ENCODE results near the gene DCBLD2.

The DCBLD2 gene

GRCh38 chr3:98788651-98789050 is 112.8 kb downstream of the DCBLD2 start:
- no peak for DNase-seq

DNA sequence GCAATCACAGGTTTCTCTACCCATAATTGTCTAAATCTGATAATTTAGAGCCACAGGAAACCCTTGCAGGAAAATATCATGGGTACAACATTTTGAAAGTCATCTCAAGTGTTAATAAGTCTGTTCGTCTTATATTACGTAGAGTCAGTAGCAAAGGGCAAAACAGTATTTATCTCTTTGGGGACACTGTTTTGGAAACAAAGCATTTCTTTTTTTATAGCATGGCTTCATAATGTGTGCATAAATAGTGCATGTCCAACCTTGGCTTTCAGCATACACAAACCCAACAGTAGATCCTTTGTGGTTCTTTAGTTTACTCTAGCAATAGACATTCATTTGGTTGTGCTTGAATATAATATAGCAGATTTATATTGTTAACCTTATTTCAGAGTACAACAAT is 114.3 kb downstream of the DCBLD2 start:
- DNase-seq, result no peak

DNA sequence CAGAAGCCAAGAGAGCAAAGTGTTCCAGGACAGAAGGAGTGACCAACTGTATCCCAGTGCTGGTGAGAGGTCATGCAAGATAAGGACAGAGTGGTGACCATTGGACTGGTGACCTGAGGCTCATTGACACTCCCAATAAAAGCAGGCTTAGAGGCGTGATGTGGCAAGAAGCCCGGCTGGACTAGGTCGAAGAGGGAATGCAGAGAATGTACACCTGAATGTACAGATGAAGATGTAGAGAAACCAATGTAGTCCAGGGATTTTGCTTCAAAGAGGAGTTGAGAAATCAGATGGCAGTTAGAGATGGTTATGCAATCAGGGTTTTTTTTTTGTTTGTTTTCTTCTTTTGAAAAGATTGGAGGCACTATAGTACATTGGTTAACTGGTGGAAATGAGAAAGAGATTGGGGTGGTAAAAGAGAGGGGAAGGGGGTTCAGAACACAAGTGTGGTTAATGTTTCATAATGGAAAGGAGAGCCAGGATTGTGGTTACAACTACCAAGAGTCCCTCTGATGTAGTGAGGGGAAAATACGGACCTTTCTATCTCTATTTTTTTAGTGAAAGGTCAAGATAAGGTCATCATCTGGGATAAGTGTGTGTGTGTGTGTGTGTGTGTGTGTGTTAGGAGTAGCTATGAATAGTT is 115.0 kb downstream of the DCBLD2 start:
- no peak for DNase-seq

GRCh38 chr3:98784666-98785600 is 116.6 kb downstream of the DCBLD2 start:
- no peak for DNase-seq

GRCh38 chr3:98784042-98784441 is 117.5 kb downstream of the DCBLD2 start:
- no peak for DNase-seq

GRCh38 chr3:98782824-98783500 is 118.5 kb downstream of the DCBLD2 start:
- DNase-seq, result no peak

DNA sequence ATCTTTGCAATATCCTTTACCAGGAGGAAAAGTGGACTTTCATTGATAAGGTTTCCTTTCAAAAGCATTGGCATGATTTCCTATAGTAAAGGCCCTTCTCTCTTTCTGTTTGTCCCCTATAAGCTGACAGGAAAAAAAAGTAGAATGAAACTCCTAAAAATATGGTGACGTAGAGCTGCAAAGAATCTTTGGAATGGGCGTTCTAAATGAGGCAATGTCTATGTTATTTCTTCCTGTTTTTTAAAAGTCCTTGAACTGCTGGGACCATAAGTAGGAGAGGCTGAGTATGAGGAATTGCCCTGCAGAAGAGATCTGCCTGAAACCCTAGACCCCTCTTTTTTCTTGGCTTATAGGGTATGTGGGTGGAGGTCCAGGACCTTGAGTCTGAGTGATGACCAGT is 121.2 kb downstream of the DCBLD2 start:
- no peak for DNase-seq

DNA sequence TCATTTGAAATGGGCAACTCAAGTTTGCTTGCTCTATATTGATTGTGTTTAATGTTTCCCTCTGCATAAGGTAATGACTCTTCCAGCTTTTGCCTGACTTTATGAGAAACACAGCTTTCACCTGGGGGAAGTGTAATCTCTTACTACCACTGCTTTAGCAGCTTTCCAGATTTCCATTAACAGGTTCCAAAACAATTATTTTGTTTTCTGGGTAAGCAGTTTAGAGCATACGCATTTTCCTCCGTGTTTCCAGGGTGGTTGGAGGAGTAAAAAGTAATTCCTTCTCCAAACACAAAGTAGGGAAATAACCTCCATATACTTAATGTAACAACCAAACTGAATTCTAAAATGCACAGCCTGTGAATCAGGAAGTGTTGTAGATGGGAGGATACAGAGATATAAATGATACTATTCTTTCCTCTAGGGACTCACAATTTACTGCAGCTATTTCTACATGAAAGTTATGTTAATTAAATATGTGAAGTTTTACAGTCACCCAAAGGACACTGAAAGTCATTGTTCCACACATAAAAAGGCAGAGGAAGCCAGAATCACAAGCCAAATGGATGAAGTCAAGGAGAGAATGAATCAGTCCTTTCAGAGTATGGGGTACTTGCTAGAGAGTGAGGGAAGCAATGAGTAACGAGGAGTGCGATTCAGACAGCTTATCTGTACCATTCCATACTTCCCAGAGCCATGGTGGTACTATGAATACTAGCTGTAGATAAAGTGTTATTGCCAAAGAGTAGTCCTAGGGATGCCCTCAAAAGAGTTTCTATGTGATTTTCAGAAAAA is 121.8 kb downstream of the DCBLD2 start:
- no peak for DNase-seq

DNA sequence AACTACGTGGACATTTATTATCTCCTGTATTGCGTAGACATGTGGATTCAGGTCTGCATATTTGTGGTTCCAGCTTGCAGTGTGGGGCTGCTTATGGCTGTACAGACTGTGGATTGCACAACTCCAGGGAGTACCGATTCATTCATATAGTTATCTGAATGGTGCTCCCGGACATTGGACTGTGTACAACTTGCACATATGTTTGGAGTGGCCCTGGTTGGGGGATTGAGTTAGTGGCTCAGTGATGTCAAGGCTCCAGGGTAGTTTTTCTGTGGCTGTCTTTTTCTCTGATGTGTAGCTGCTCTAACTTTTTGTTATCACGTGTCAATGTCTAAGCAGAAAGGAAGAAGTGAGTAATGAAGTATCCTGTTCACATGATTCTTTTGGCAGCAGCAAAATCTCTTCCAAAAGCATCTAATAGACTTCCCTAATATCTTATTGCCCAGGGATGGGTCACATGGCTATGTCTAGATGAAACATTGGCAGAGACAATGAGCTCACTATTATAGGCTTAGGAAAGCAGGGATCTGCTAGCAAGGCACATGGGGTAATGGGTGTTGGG is 122.6 kb downstream of the DCBLD2 start:
- no peak for DNase-seq

DNA sequence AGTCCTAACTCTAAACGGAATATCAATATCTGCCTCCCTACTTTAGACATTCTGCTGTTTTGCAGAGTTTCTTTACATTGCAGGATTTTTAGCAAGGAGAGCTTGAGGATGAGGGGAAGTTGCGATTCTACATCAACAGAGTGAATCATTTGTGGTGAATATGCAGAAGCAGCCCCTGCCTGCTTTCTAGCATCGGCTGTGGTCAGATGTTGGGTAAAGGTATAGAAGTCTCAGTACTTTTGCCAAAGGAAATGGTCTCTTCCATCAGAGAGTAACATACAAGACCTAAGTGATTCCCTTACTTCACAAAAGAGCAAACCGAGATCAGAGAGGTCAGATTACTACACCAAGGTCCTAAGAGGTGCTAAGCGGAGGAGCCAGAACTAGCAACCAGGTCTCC is 123.1 kb downstream of the DCBLD2 start:
- DNase-seq, result no peak

DNA sequence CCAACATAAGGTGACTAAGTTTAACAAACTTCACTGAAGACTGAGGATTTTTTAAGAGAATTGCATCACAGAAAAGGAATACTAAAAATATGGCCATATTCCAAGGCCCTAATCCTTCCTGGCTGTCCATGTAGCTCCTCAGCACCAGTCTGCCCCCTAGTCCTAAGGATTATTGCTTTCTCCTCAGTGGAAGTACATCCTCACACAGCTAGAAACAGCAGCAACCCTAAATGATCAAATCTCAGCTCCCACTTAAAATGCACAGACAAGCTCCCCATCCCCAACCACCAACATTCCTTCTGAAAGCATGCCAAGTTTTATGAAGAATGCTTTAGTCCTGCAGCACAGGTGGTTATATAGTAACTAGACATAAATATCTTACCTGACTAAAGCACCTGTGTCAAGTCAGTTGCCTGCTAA is 123.7 kb downstream of the DCBLD2 start:
- no peak for DNase-seq

DNA sequence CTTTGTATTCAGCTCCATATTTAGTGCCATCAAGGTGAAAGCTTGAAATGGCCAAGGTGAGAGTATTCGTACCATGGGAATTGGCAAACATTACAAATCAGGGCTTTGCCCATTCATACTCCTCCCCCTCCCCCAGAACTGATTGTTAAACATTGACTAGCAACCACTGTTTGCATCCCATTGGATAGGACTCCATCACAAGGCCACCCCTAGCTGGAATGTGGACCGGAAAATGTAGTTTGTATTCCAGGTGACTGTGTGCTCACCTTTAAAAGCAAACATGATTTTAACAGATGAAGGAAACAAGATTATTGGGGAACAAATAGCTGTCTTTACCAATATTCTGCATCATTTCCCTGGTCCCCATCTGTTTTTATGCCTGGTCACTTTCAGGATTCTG is 124.2 kb downstream of the DCBLD2 start:
- no peak for DNase-seq

GRCh38 chr3:98776140-98776493 is 125.4 kb downstream of the DCBLD2 start:
- no peak for DNase-seq

DNA sequence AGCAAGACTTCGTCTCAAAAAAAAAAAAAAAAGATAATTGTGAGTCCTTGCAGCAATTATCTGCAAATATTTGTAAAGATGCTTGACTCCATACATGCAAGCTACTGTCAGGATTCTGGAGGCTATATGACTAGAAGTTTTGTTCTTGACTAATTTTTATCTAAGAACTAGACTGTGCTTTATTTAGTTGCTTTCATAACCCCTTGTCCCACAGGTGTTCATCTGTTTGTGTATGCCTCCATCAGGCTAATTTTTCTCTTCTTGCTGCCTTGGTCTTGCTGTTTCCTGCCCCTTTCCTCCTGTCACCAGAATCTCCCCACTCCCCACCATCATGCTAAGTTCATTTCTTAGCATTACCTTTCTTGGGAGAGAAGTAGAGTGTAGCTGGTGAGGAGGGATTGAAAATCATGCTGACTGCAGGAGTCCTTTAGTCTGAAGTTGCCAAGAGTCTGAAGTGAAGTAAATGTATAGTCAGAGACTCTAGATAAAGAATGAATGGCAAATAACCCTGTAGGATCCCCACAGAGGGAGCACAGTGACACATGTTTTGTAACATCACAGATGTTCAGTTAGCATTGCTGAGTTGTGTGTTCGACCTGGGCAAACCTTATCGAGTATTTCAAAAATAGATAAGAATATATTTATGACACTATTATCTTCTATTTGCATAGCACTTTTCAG is 125.9 kb downstream of the DCBLD2 start:
- DNase-seq, result no peak

- DNase-seq, result peak; percentile 3
Measured at GRCh38 chr3:98772022-98772421, 129.5 kb downstream of the DCBLD2 start.

DNA sequence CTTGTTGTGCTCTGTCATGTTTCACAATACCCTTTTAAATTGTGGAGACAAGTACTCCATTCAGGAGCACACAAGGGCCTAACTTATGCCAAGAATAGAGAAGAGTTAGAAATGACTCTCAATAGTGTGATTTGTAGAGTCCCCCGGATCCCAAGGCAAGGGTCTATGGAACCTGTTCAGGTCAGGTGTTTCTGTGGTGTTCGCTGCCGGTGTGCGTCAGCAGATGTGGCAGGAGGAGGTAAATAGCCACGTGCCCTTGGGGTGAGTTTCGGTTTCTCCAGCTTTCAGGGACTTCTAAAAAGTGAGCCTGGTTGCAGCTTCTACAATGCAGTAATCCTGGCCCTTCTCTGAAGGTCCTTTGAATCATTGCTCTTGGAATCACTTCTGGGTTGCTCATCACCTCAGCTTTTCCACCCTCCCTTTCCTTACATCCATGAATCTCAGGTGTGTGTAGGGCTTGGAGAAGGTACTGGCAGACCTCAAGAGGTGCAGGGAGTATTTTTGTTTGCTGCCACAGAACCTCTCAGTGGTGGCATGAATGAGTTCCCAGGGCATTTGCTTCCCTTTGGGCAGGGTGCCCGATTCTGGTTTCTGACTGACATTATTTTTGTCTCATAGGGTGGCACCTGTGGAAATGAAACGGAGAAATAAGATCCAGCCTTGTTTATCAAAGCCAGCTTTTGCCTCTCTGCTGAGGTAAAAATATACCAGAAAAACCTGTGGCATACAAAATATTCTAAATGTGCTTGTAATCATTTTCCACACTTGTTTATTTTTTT is 131.0 kb downstream of the DCBLD2 start:
- DNase-seq, result no peak

- no peak for DNase-seq
Measured at GRCh38 chr3:98769448-98769847, 132.0 kb downstream of the DCBLD2 start.

- DNase-seq, result no peak
Measured at GRCh38 chr3:98768961-98769360, 132.5 kb downstream of the DCBLD2 start.

GRCh38 chr3:98766924-98767323 is 134.6 kb downstream of the DCBLD2 start:
- no peak for DNase-seq

DNA sequence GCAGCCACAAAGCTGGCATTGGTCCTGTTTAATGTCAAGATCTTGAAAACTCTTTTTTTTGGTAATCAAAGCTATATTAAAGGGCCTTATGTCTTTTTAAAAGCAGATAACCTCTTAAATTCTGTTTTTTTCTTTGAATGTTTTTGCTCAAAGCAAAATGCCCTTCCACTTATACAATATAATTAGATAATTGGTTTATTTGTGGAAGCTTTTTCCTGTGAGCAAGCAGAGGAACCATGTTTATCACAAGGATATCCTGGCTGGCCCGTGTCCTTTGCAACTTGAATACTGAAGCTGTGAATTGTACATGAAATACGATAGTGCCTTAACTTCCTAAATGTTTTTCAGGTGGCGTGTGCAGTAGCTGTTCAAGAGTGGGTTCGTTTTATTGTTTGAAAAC is 135.8 kb downstream of the DCBLD2 start:
- DNase-seq, result no peak

DNA sequence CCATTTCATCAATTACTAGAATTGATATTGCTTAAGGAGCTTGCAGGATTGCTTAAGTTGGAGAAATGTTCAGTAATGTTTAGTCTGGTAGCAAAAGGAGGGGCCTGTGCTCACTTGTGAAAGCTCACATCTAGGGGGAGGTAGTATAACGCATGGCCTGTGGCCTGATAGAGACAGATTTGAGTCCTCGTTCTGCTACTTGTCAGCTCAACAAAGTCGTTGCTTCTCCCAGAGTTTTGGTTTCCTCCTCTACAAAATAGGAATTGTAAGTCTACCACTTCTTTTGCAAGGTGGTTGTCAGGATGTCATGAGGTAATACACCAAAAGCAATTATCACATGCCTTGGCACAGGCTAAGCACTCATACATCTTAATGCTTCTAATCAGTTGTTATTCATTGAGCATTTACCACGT is 137.0 kb downstream of the DCBLD2 start:
- no peak for DNase-seq

All from NCI-H510A treated with DMSO at 0.1 percent for 48 hours (cell line).